HepG2 (cell line): ENCODE data around the gene PLB1. TPM values are rescaled to one million over a fixed set of nuclear protein-coding genes. Genes with fewer than 3 reads are reported as not detected.

Experiments used
- HOXD1 ChIP-seq: sonication (generic); formaldehyde crosslinking; IDR thresholded peaks from 2 replicates; pipeline ENCODE4 v1.5.0; 2020; ENCODE audit warnings: missing genetic modification reagents
- MEF2D ChIP-seq: sonication (generic); formaldehyde crosslinking; IDR thresholded peaks from 2 replicates; pipeline ENCODE4 v1.5.1; 2020; ENCODE audit warnings: mild to moderate bottlenecking, missing genetic modification reagents
- MZF1 ChIP-seq: sonication (generic); formaldehyde crosslinking; IDR thresholded peaks from 2 replicates; pipeline ENCODE4 v1.8.1; 2023; ENCODE audit warnings: mild to moderate bottlenecking, missing genetic modification reagents, borderline replicate concordance
- PATZ1 ChIP-seq: sonication (generic); formaldehyde crosslinking; IDR thresholded peaks from 2 replicates; pipeline ENCODE4 v1.4.0; 2020; ENCODE audit warnings: missing genetic modification reagents
- PHF5A ChIP-seq: IDR thresholded peaks from one replicate; pipeline ENCODE4 v1.6.1; 2018; ENCODE audit warnings: low read depth, missing genetic modification reagents; ENCODE audit not compliant: unreplicated experiment
- RBM22 ChIP-seq: fragments of 200-400 bp; formaldehyde crosslinking; optimal IDR thresholded peaks from 2 replicates; pipeline ENCODE3; 2017; ENCODE audit warnings: mild to moderate bottlenecking, low read length, moderate library complexity
- RFXANK ChIP-seq: IDR thresholded peaks from 2 replicates; pipeline ENCODE4 v1.6.1; 2016
- SMAD3 ChIP-seq: sonication (generic); formaldehyde crosslinking; IDR thresholded peaks from 2 replicates; pipeline ENCODE4 v1.4.0; 2020; ENCODE audit warnings: missing genetic modification reagents
- TBX3 ChIP-seq: fragments of 450-650 bp; IDR thresholded peaks from 2 replicates; pipeline ENCODE4 v1.6.1; 2017; ENCODE audit warnings: antibody characterized with exemption, mild to moderate bottlenecking, inconsistent platforms, borderline replicate concordance
- THRA ChIP-seq: sonication (generic); formaldehyde crosslinking; IDR thresholded peaks from 2 replicates; pipeline ENCODE4 v1.4.0; 2020; ENCODE audit warnings: missing genetic modification reagents, borderline replicate concordance
- WIZ ChIP-seq: sonication (generic); formaldehyde crosslinking; IDR thresholded peaks from 2 replicates; pipeline ENCODE4 v1.5.1; 2020; ENCODE audit warnings: mild to moderate bottlenecking, missing genetic modification reagents
- ZBTB20 ChIP-seq: sonication (generic); formaldehyde crosslinking; IDR thresholded peaks from 2 replicates; pipeline ENCODE4 v1.8.1; 2023; ENCODE audit warnings: missing genetic modification reagents, low read depth, mild to moderate bottlenecking, borderline replicate concordance
- ZNF3 ChIP-seq: IDR thresholded peaks from 2 replicates; pipeline ENCODE4 v1.7.0; 2017; ENCODE audit warnings: inconsistent platforms
- ZNF34 ChIP-seq: sonication (generic); formaldehyde crosslinking; IDR thresholded peaks from 2 replicates; pipeline ENCODE4 v1.4.0; 2020; ENCODE audit warnings: mild to moderate bottlenecking, missing genetic modification reagents, borderline replicate concordance
- ZNF367 ChIP-seq: sonication (generic); formaldehyde crosslinking; IDR thresholded peaks from 2 replicates; pipeline ENCODE4 v1.4.0; 2020; ENCODE audit warnings: missing genetic modification reagents, borderline replicate concordance
- ZNF572 ChIP-seq: sonication (generic); formaldehyde crosslinking; IDR thresholded peaks from 2 replicates; pipeline ENCODE4 v1.5.1; 2020; ENCODE audit warnings: mild to moderate bottlenecking, missing genetic modification reagents
- ZNF660 ChIP-seq: sonication (generic); formaldehyde crosslinking; IDR thresholded peaks from 2 replicates; pipeline ENCODE4 v1.5.1; 2020; ENCODE audit warnings: mild to moderate bottlenecking, low read depth, missing genetic modification reagents, borderline replicate concordance
- ZNF800 ChIP-seq: sonication (generic); formaldehyde crosslinking; IDR thresholded peaks from 2 replicates; pipeline ENCODE4 v1.4.0; 2020; ENCODE audit warnings: missing genetic modification reagents
- polyA plus RNA-seq, 8 experiments: library from polyadenylated mRNA; depleted of rRNA in 3 of 8; stranded (reverse) in 7 of 8; unstranded in 1 of 8; fragments of >200 nt; fragmentation: Illumina TruSeq in 4 of 8; extraction: Trizol in 4 of 8; gene quantifications; 2 replicates each; pipeline versions ENCODE4 v1.2.1 to v1.2.3, GENCODE V29; 2011 to 2016; ENCODE audit warnings: low read depth in 4 of 8, missing spikeins in 1 of 8, mixed read lengths in 1 of 8; ENCODE audit not compliant: insufficient read depth in 1 of 8
- total RNA-seq, 5 experiments: library from RNA; depleted of rRNA; stranded (reverse); fragments of >200 nt; fragmentation: Illumina TruSeq; extraction: Trizol; gene quantifications; 2 replicates each; pipeline ENCODE4 v1.2.3, GENCODE V29; 2016; ENCODE audit warnings: low read depth in 1 of 5

Gene PLB1
- total and polyA plus RNA-seq, 2 of the 13 experiments (the other 11 are each of a cell fraction or from before 2014, with no cell fraction given), result 0.20 to 1.8 TPM

GRCh38 chr2:28618221-28619141 is 122.6 kb downstream of the PLB1 start (continued):
- TF ChIP-seq ZBTB20 (CRISPR knock-in tag) (peak; percentile 39; the same call in 1 of the 2 replicates), MZF1 (CRISPR knock-in tag) (no peak), SMAD3 (CRISPR knock-in tag) (no peak), RFXANK (CRISPR knock-in tag) (no peak), RBM22 (no peak), ZNF660 (CRISPR knock-in tag) (no peak), ZNF800 (CRISPR knock-in tag) (no peak), ZNF572 (CRISPR knock-in tag) (no peak), PATZ1 (CRISPR knock-in tag) (peak; percentile 48; the same call in 1 of the 2 replicates), HOXD1 (no peak), ZNF34 (no peak), WIZ (CRISPR knock-in tag) (no peak), PHF5A (CRISPR knock-in tag) (no peak), ZNF3 (CRISPR knock-in tag) (no peak), MEF2D (CRISPR knock-in tag) (peak; percentile 25; the same call in 1 of the 2 replicates), TBX3 (no peak), THRA (CRISPR knock-in tag) (no peak), ZNF367 (CRISPR knock-in tag) (no peak)
